SU-DHL-6 (cell line): ENCODE measurements around the gene IL22.

Experiments used
- H2AFZ ChIP-seq: fragments of 200-600 bp; sonication (generic); 2 replicates; pipeline ENCODE4 v1.6.1; 2014; ENCODE audit warnings: low read depth, mild to moderate bottlenecking, moderate library complexity, mixed read lengths, antibody characterized with exemption, low read length; ENCODE audit not compliant: severe bottlenecking
- H3F3A ChIP-seq: fragments of 200-600 bp; shearing (Covaris generic); 2 replicates; pipeline ENCODE4 v1.6.0; 2016; ENCODE audit warnings: antibody characterized with exemption, mild to moderate bottlenecking; ENCODE audit not compliant: insufficient read depth
- H3K27ac ChIP-seq: fragments of 200-600 bp; sonication (generic); 2 replicates; pipeline ENCODE4 v1.5.1; 2016; ENCODE audit warnings: low read depth, mild to moderate bottlenecking, low read length, moderate library complexity, mixed read lengths
- H3K27me3 ChIP-seq: fragments of 200-600 bp; sonication (generic), shearing (Covaris generic); 2 replicates; pipeline ENCODE4 v1.6.0; 2014; ENCODE audit warnings: mild to moderate bottlenecking, low read length
- H3K36me3 ChIP-seq: fragments of 200-600 bp; sonication (generic); 2 replicates; pipeline ENCODE4 v1.6.1; 2014; ENCODE audit warnings: mild to moderate bottlenecking, low read length, mixed read lengths
- H3K4me2 ChIP-seq: fragments of 300-600, 200-600 bp; shearing (Covaris generic), sonication (generic); 2 replicates; pipeline ENCODE4 v1.6.0; 2014; ENCODE audit warnings: low read length, low read depth, mild to moderate bottlenecking; ENCODE audit not compliant: poor library complexity, severe bottlenecking
- H3K4me3 ChIP-seq: fragments of 200-600 bp; sonication (generic); 2 replicates; pipeline ENCODE4 v1.5.1; 2014; ENCODE audit warnings: antibody characterized with exemption, low read length, mild to moderate bottlenecking, mixed read lengths; ENCODE audit not compliant: insufficient read depth, poor library complexity, severe bottlenecking
- H3K79me2 ChIP-seq: fragments of 200-600 bp; sonication (generic); 2 replicates; pipeline ENCODE4 v1.6.1; 2014; ENCODE audit warnings: mild to moderate bottlenecking, low read length, moderate library complexity; ENCODE audit not compliant: insufficient read depth
- H3K9ac ChIP-seq: fragments of 200-600 bp; sonication (generic); 2 replicates; pipeline ENCODE4 v1.7.0; 2014; ENCODE audit warnings: mild to moderate bottlenecking, low read length
- H3K9me2 ChIP-seq: fragments of 200-600 bp; sonication (generic); replicated peaks from 2 replicates; pipeline ENCODE4 v1.6.1; 2014; ENCODE audit warnings: low read length; ENCODE audit not compliant: insufficient read depth
- H3K9me3 ChIP-seq: fragments of 200-600 bp; sonication (generic); 2 replicates; pipeline ENCODE4 v1.6.1; 2014; ENCODE audit warnings: low read length, mixed read lengths; ENCODE audit not compliant: insufficient read depth
- H4K20me1 ChIP-seq: fragments of 200-600 bp; sonication (generic); 2 replicates; pipeline ENCODE4 v1.6.1; 2014; ENCODE audit warnings: low read depth, mild to moderate bottlenecking, antibody characterized with exemption, low read length, moderate library complexity, mixed read lengths
- EZH2phosphoT487 ChIP-seq: fragments of 200-600 bp; sonication (generic), shearing (Covaris generic); conservative IDR thresholded peaks from 2 replicates; pipeline ENCODE4 v1.6.1; 2018; ENCODE audit warnings: mild to moderate bottlenecking, antibody characterized with exemption, low read length, moderate library complexity, mixed read lengths
- TF ChIP-seq, protein P1 (sequence below): fragments of 200-600 bp; sonication (generic); IDR thresholded peaks from one replicate; pipeline ENCODE4 v1.5.1; 2017; ENCODE audit warnings: antibody characterized with exemption, mild to moderate bottlenecking, low read length, moderate library complexity; ENCODE audit not compliant: insufficient read depth, poor library complexity, severe bottlenecking

IL22 gene

DNA sequence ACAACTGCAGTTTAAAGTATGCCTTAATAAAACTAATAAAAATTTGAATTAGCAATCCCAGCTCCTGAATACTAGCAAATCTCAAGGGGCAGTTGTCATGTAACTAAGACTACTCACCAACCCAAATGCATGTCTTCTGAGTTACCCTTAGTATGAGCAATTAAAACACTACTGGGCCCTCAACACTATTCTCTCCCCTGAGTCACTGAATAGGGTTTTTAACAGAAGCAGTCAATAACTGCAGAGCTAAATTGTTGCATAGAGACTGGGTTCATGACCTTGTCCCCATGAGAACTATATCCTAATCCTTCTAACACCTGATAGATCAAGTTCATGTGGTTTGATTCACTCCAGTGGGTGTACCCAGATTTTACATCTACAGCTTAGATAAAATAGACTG is 39.9 kb upstream of the IL22 start:
- Histone ChIP-seq H4K20me1 (no peaks in the 10 kb centered on the region), H3K9ac (no peak overlapping the region), H3F3A (no peaks in the 10 kb centered on the region), H3K4me2 (no peak overlapping the region), H3K4me3 (no peak overlapping the region), H3K9me3 (no peaks in the 10 kb centered on the region), H3K36me3 (peaks cover 16% of the 10 kb centered on the region; the same call in 1 of the 2 replicates), H3K9me2 (no peaks in the 10 kb centered on the region), H3K27ac (no peak overlapping the region), H3K27me3 (no peaks in the 10 kb centered on the region), H3K79me2 (no peaks in the 10 kb centered on the region), H2AFZ (no peak overlapping the region)
- TF ChIP-seq, protein P1, sequence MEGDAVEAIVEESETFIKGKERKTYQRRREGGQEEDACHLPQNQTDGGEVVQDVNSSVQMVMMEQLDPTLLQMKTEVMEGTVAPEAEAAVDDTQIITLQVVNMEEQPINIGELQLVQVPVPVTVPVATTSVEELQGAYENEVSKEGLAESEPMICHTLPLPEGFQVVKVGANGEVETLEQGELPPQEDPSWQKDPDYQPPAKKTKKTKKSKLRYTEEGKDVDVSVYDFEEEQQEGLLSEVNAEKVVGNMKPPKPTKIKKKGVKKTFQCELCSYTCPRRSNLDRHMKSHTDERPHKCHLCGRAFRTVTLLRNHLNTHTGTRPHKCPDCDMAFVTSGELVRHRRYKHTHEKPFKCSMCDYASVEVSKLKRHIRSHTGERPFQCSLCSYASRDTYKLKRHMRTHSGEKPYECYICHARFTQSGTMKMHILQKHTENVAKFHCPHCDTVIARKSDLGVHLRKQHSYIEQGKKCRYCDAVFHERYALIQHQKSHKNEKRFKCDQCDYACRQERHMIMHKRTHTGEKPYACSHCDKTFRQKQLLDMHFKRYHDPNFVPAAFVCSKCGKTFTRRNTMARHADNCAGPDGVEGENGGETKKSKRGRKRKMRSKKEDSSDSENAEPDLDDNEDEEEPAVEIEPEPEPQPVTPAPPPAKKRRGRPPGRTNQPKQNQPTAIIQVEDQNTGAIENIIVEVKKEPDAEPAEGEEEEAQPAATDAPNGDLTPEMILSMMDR: no peak
- no peak for TF ChIP-seq EZH2phosphoT487

DNA sequence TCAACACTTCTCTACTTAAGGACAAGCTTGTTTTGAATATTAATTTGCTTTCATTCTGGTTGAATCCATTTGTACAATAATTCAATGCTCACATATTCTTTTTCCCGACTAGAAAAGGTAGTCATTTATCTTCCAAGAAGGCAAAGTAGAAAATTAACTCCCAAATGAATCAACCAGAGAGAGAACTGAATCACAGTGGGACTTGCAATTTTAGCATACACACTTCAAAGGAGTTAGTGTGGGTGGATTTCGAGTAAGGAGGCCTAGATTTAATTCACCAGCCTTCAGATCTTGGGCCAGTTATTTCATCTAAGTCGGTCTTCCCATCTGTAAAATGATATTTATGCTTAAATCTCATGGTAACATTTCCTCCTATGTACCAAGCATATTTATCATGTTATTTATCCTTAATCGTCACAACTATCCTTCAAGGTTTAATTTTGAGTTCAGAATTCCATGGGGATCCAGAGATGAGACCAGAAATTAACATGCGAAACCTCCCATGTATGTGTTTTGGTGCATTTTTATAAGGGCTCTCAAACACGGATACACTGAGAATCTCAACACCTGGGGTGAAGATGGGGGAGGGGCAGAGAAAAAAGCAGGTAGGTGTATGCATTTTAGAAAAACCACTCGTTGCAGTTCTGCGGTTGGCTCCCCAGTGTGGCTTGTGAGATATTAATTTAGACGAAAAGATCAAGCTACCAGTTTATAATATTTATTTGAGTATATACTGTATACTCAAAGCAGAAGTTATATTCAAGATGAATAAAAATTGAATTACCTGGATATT is 38.9 kb upstream of the IL22 start:
- Histone ChIP-seq H3K27me3 (no peaks in the 10 kb centered on the region), H3K9me3 (no peaks in the 10 kb centered on the region), H3K27ac (no peak overlapping the region)

DNA sequence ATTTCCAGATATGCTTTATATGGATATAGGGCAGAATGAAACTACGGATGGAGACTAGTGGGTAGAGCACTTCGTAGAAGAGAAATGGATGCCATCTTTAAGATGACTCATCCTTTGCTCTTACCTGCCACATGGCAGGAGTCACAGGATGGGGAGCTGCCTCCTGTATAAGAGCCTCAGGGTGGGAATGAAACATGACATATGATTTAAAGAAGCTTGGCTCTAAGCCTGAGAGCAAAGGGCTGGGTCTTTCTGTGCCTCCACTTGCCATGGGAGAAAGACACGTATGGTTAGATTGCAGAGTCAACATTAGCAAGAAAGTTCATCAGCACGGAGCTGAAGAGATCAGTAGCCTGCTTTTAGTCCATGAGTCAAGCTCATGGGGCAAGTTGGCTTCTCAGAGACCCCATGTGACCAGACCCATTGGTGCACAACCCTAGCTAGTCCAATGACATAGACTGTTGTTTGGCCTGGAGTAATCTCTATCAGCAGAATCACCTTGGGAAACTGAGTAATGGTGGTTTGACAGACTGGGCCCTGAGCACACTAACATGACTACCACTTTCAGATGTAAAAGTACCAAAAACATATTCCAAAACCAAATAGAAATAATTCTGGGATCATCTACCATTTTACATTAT is 38.1 kb upstream of the IL22 start:
- Histone ChIP-seq H3K9me3 (no peaks in the 10 kb centered on the region), H3K36me3 (peaks cover 16% of the 10 kb centered on the region; the same call in 1 of the 2 replicates), H2AFZ (no peak overlapping the region), H3K27ac (no peak overlapping the region), H3K27me3 (no peaks in the 10 kb centered on the region), H3K4me2 (no peak overlapping the region), H3K9me2 (no peaks in the 10 kb centered on the region), H4K20me1 (no peaks in the 10 kb centered on the region), H3K4me3 (no peak overlapping the region), H3F3A (no peaks in the 10 kb centered on the region), H3K9ac (no peak overlapping the region), H3K79me2 (no peaks in the 10 kb centered on the region)
- TF ChIP-seq EZH2phosphoT487: no peak
- TF ChIP-seq, protein P1: no peak

More for the DNA sequence above, 38.9 kb upstream of the IL22 start:
- no peak overlapping the region for H3K4me2 ChIP-seq
- H3K79me2 ChIP-seq: no peaks in the 10 kb centered on the region
- H4K20me1 ChIP-seq: no peaks in the 10 kb centered on the region
- no peak overlapping the region for H3K9ac ChIP-seq
- no peaks in the 10 kb centered on the region for H3K9me2 ChIP-seq
- no peak overlapping the region for H3K4me3 ChIP-seq
- peaks cover 16% of the 10 kb centered on the region; the same call in 1 of the 2 replicates for H3K36me3 ChIP-seq
- H3F3A ChIP-seq: no peaks in the 10 kb centered on the region
- no peak overlapping the region for H2AFZ ChIP-seq
- TF ChIP-seq, protein P1: no peak
- no peak for TF ChIP-seq EZH2phosphoT487
